Measurements from ENCODE around the gene FCER1A.
A peak's percentile ranks its signal among the peaks of the same experiment; 100 is the strongest.
"Not testable (repeated sequence)": the region's sequence is repeated elsewhere in the genome, so short reads cannot be mapped to it uniquely, and the experiment has no call there.

Gene FCER1A

DNA sequence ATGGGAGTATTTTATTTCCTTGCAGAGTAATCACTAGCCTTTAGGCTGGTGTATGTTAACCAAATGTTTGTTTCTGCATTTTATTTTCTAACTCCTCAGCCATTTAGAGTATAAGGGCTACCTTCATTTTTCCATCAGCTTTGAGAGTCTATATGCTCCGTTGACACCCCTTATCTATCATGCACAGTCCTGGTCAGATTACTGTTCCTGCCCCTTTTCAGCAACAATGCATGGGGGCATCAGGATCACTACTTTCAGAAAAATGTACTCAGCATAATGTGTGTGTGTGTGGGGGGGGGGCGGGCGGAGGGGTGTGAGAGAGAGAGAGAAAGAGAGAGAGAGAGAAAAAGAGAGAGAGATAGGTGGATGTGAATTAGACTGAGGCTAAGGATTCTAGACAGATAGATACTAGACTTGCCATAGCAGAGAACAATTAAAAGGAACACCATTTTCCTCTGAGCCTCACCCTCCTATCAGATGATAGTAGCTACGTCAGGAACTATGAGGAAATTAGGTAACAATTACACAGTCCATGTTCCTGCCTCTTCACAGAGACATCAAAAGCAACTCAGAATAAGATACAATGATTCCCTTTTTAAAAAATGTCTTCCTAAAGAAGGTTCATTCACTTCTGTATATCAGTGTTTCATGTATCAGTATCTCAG, 40.8 kb downstream of the FCER1A start:
- Histone ChIP-seq H3K4me3 (ENCODE audit: low read length) (no peak overlapping the region), H3K9ac (ENCODE audit: low read length) (no peak overlapping the region), H3K4me2 (ENCODE audit: low read length) (no peak overlapping the region), H3K27ac (ENCODE audit: low read length) (no peak overlapping the region), H3K9me3 (ENCODE audit: insufficient read depth, low read length) (no peaks in the 10 kb centered on the region), H3K79me2 (ENCODE audit: low read length) (no peaks in the 10 kb centered on the region), H3K27me3 (ENCODE audit: low read depth, low read length) (no peaks in the 10 kb centered on the region), H2AFZ (ENCODE audit: low read depth, low read length) (0 out of 2 replicates have a peak overlapping the region, but pooled peaks have one; percentile 22), H3K36me3 (replicated peaks; ENCODE audit: low read depth, low read length) (no peaks in the 10 kb centered on the region), H4K20me1 (ENCODE audit: insufficient read depth, low read length) (no peaks in the 10 kb centered on the region), H3K4me1 (ENCODE audit: low read length) (peaks cover 9% of the 10 kb centered on the region; the same call in 1 of the 2 replicates)
- TF ChIP-seq EZH2phosphoT487 (IDR thresholded peaks at IDR 0.05; ENCODE audit: low read depth) = no peak
- TF ChIP-seq CTCF (IDR thresholded peaks at IDR 0.05; ENCODE audit: low read depth, low read length) = no peak

DNA sequence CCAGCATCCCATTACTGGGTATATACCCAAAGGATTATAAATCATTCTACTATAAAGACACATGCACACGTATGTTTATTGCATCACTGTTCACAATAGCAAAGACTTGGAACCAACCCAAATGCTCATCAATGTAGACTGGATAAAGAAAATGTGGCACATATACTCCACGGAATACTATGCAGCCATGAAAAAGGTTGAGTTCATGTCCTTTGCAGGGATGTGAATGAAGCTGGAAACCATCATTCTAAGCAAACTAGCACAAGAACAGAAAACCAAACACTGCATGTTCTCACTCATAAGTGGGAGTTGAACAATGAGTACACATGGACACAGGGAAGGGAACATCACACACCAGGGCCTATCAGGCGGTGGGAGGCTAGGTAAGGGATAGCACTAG, 47.2 kb downstream of the FCER1A start:
- not testable (repeated sequence) for H2AFZ ChIP-seq (ENCODE audit: low read depth, low read length); H3K4me1 ChIP-seq (ENCODE audit: low read length); H3K27ac ChIP-seq (ENCODE audit: low read length); H3K4me3 ChIP-seq (ENCODE audit: low read length); H3K4me2 ChIP-seq (ENCODE audit: low read length); H3K36me3 ChIP-seq (replicated peaks; ENCODE audit: low read depth, low read length); H3K79me2 ChIP-seq (ENCODE audit: low read length); H3K27me3 ChIP-seq (ENCODE audit: low read depth, low read length); H3K9me3 ChIP-seq (ENCODE audit: insufficient read depth, low read length); H3K9ac ChIP-seq (ENCODE audit: low read length); H4K20me1 ChIP-seq (ENCODE audit: insufficient read depth, low read length)

GRCh38 chr1:159352436-159352835, 50.3 kb downstream of the FCER1A start:
- Histone ChIP-seq H3K4me2 (ENCODE audit: low read length) (no peak overlapping the region), H3K27me3 (ENCODE audit: low read depth, low read length) (no peaks in the 10 kb centered on the region), H3K79me2 (ENCODE audit: low read length) (no peaks in the 10 kb centered on the region), H3K27ac (ENCODE audit: low read length) (no peak overlapping the region), H3K36me3 (replicated peaks; ENCODE audit: low read depth, low read length) (no peaks in the 10 kb centered on the region), H3K4me3 (ENCODE audit: low read length) (no peak overlapping the region), H3K4me1 (ENCODE audit: low read length) (peaks cover 7% of the 10 kb centered on the region; the same call in 1 of the 2 replicates), H4K20me1 (ENCODE audit: insufficient read depth, low read length) (no peaks in the 10 kb centered on the region), H3K9ac (ENCODE audit: low read length) (no peak overlapping the region), H2AFZ (ENCODE audit: low read depth, low read length) (no peak overlapping the region), H3K9me3 (ENCODE audit: insufficient read depth, low read length) (no peaks in the 10 kb centered on the region)
- TF ChIP-seq EZH2phosphoT487 (IDR thresholded peaks at IDR 0.05; ENCODE audit: low read depth) (no peak), CTCF (IDR thresholded peaks at IDR 0.05; ENCODE audit: low read depth, low read length) (no peak)
